ENCODE data around the gene KRTAP4-3. TPM values are rescaled to one million over a fixed set of nuclear protein-coding genes. Genes with fewer than 3 reads are reported as not detected.
"Not testable (repeated sequence)": the region's sequence is repeated elsewhere in the genome, so short reads cannot be mapped to it uniquely, and the experiment has no call there.

The KRTAP4-3 gene
- total RNA-seq, 1 donor: not detected

- Histone ChIP-seq H3K36me3 (ENCODE audit: insufficient read depth, low read length) (no peaks in the 10 kb centered on the region), H2AFZ (ENCODE audit: low read length) (no peak overlapping the region), H3K9me3 (ENCODE audit: low read depth, low read length) (peaks cover 2% of the 10 kb centered on the region), H3K4me1 (ENCODE audit: insufficient read depth, low read length) (peaks cover 6% of the 10 kb centered on the region), H3K4me3 (ENCODE audit: insufficient read depth, low read length) (no peak overlapping the region), H3K27ac (ENCODE audit: low read depth, low read length) (peak overlapping the region; percentile 69), H3K27me3 (ENCODE audit: insufficient read depth, low read length) (no peaks in the 10 kb centered on the region), H3K4me2 (ENCODE audit: insufficient read depth, low read length) (no peak overlapping the region), H4K20me1 (ENCODE audit: insufficient read depth, low read length) (no peaks in the 10 kb centered on the region), H3K79me2 (ENCODE audit: insufficient read depth, low read length) (no peaks in the 10 kb centered on the region)
- no peak for TF ChIP-seq CTCF (IDR thresholded peaks at IDR 0.05; ENCODE audit: extremely low read depth, low read depth, low read length)
- no peak for DNase-seq (ENCODE audit: insufficient read length, low spot score, missing footprints)
Observed at GRCh38 chr17:41141361-41141760, 26.7 kb downstream of the KRTAP4-3 start.

- no peak within 1 kb of the TSS for H3K4me3 ChIP-seq (ENCODE audit: insufficient read depth, low read length)
- no peak within 1 kb of the TSS for H2AFZ ChIP-seq (ENCODE audit: low read length)
- peak within 1 kb of the TSS; percentile 69 for H3K27ac ChIP-seq (ENCODE audit: low read depth, low read length)
- H3K4me1 ChIP-seq (ENCODE audit: insufficient read depth, low read length): peaks cover 6% of the 10 kb centered on the region
- H4K20me1 ChIP-seq (ENCODE audit: insufficient read depth, low read length): no peaks in the 10 kb centered on the region
- no peak within 1 kb of the TSS for H3K4me2 ChIP-seq (ENCODE audit: insufficient read depth, low read length)
- no peaks in the 10 kb centered on the region for H3K36me3 ChIP-seq (ENCODE audit: insufficient read depth, low read length)
- peak; percentile 78 for DNase-seq (ENCODE audit: insufficient read length, low spot score, missing footprints)
- H3K27me3 ChIP-seq (ENCODE audit: insufficient read depth, low read length): no peaks in the 10 kb centered on the region
- TF ChIP-seq CTCF (IDR thresholded peaks at IDR 0.05; ENCODE audit: extremely low read depth, low read depth, low read length): no peak
- H3K9me3 ChIP-seq (ENCODE audit: low read depth, low read length): peaks cover 2% of the 10 kb centered on the region
- H3K79me2 ChIP-seq (ENCODE audit: insufficient read depth, low read length): no peaks in the 10 kb centered on the region
Observed at GRCh38 chr17:41140360-41141131, 27.5 kb downstream of the KRTAP4-3 start, which contains the start of gene KRTAP4-6. Gene KRTAP4-6, minus strand, starts transcription at chr17:41140544. Its CDS starts 57 bp downstream, at chr17:41140487.

GRCh38 chr17:41139865-41140264 is 28.2 kb downstream of the KRTAP4-3 start:
- H3K27ac ChIP-seq (ENCODE audit: low read depth, low read length): peak overlapping the region; percentile 69
- DNase-seq (ENCODE audit: insufficient read length, low spot score, missing footprints); H3K4me2 ChIP-seq (ENCODE audit: insufficient read depth, low read length); H3K79me2 ChIP-seq (ENCODE audit: insufficient read depth, low read length); H3K9me3 ChIP-seq (ENCODE audit: low read depth, low read length); H3K4me1 ChIP-seq (ENCODE audit: insufficient read depth, low read length); H3K4me3 ChIP-seq (ENCODE audit: insufficient read depth, low read length); H3K27me3 ChIP-seq (ENCODE audit: insufficient read depth, low read length); H3K36me3 ChIP-seq (ENCODE audit: insufficient read depth, low read length); H4K20me1 ChIP-seq (ENCODE audit: insufficient read depth, low read length); H2AFZ ChIP-seq (ENCODE audit: low read length): not testable (repeated sequence)

GRCh38 chr17:41133880-41134735 is 33.9 kb downstream of the KRTAP4-3 start:
- peak overlapping the region; percentile 15 for H3K4me2 ChIP-seq (ENCODE audit: insufficient read depth, low read length)
- no peaks in the 10 kb centered on the region for H3K27me3 ChIP-seq (ENCODE audit: insufficient read depth, low read length)
- DNase-seq (ENCODE audit: insufficient read length, low spot score, missing footprints): no peak
- H3K79me2 ChIP-seq (ENCODE audit: insufficient read depth, low read length): no peaks in the 10 kb centered on the region
- no peaks in the 10 kb centered on the region for H3K9me3 ChIP-seq (ENCODE audit: low read depth, low read length)
- TF ChIP-seq CTCF (IDR thresholded peaks at IDR 0.05; ENCODE audit: extremely low read depth, low read depth, low read length): no peak
- no peaks in the 10 kb centered on the region for H3K36me3 ChIP-seq (ENCODE audit: insufficient read depth, low read length)
- peaks cover 19% of the 10 kb centered on the region for H3K4me1 ChIP-seq (ENCODE audit: insufficient read depth, low read length)
- no peak overlapping the region for H3K4me3 ChIP-seq (ENCODE audit: insufficient read depth, low read length)
- peak overlapping the region; percentile 31 for H3K27ac ChIP-seq (ENCODE audit: low read depth, low read length)
- no peaks in the 10 kb centered on the region for H4K20me1 ChIP-seq (ENCODE audit: insufficient read depth, low read length)
- peak overlapping the region; percentile 85 for H2AFZ ChIP-seq (ENCODE audit: low read length)

Data from osteoblast (primary cell).